ENCODE data around the gene WWC1.

Gene WWC1

DNA sequence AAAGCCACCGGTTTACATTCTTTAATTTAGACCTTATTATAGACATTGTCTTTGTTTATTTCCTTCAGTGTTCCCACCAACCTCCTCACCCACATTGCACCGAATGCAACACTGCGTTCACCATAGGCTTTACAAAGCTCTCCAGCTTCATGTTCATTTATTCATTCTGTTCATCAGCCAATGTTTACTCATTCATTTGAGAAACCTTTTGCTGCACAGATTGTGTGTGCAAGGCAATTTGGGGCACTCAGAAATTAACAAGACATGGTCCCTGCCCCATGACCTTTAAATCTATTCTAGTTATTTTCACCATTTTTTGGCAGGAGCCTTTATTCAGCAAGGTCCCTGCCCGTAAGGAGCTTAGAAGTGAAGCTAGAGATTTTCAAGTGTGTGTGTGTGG, 124.0 kb downstream of the WWC1 start:
- no peak overlapping the region for H3K4me3 Mint-ChIP-seq
- H3K4me1 Mint-ChIP-seq = peaks cover 2% of the 10 kb centered on the region
- H3K9me3 Mint-ChIP-seq = no peaks in the 10 kb centered on the region
- no peaks in the 10 kb centered on the region for H3K36me3 Mint-ChIP-seq
- H3K27ac Mint-ChIP-seq = no peak overlapping the region
- H3K27me3 Mint-ChIP-seq = no peaks in the 10 kb centered on the region

- Mint-ChIP-seq H3K36me3 (no peaks in the 10 kb centered on the region), H3K4me3 (no peak overlapping the region), H3K9me3 (no peaks in the 10 kb centered on the region), H3K27me3 (no peaks in the 10 kb centered on the region), H3K27ac (no peak overlapping the region), H3K4me1 (no peaks in the 10 kb centered on the region)
Observed at GRCh38 chr5:168415971-168416370, 124.5 kb downstream of the WWC1 start.

GRCh38 chr5:168417731-168418429, 126.4 kb downstream of the WWC1 start:
- H3K4me3 Mint-ChIP-seq = no peak overlapping the region
- no peaks in the 10 kb centered on the region for H3K36me3 Mint-ChIP-seq
- no peak overlapping the region for H3K27ac Mint-ChIP-seq
- no peaks in the 10 kb centered on the region for H3K4me1 Mint-ChIP-seq
- H3K9me3 Mint-ChIP-seq = no peaks in the 10 kb centered on the region
- H3K27me3 Mint-ChIP-seq = no peaks in the 10 kb centered on the region

GRCh38 chr5:168420461-168420860, 129.0 kb downstream of the WWC1 start:
- Mint-ChIP-seq H3K36me3 (no peaks in the 10 kb centered on the region), H3K4me1 (no peaks in the 10 kb centered on the region), H3K4me3 (no peak overlapping the region), H3K27ac (no peak overlapping the region), H3K9me3 (no peaks in the 10 kb centered on the region), H3K27me3 (peaks cover 3% of the 10 kb centered on the region)

- no peak overlapping the region for H3K27ac Mint-ChIP-seq
- H3K4me3 Mint-ChIP-seq = no peak overlapping the region
- H3K27me3 Mint-ChIP-seq = peaks cover 3% of the 10 kb centered on the region
- no peaks in the 10 kb centered on the region for H3K9me3 Mint-ChIP-seq
- no peaks in the 10 kb centered on the region for H3K4me1 Mint-ChIP-seq
- H3K36me3 Mint-ChIP-seq = no peaks in the 10 kb centered on the region
Observed at GRCh38 chr5:168422431-168422830, 131.0 kb downstream of the WWC1 start.

DNA sequence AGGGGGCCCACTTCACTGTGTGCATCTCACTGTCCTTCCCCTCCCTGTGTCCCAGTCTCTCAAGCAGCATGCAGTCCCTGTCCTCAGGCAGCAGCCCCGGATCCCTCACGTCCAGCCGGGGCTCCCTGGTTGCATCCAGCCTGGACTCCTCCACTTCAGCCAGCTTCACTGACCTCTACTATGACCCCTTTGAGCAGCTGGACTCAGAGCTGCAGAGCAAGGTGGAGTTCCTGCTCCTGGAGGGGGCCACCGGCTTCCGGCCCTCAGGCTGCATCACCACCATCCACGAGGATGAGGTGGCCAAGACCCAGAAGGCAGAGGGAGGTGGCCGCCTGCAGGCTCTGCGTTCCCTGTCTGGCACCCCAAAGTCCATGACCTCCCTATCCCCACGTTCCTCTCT, 132.0 kb downstream of the WWC1 start:
- H3K27ac Mint-ChIP-seq = no peak overlapping the region

GRCh38 chr5:168423971-168424370, 132.5 kb downstream of the WWC1 start:
- H3K27ac Mint-ChIP-seq = no peak overlapping the region
- no peaks in the 10 kb centered on the region for H3K9me3 Mint-ChIP-seq
- H3K4me1 Mint-ChIP-seq = no peaks in the 10 kb centered on the region
- H3K36me3 Mint-ChIP-seq = no peaks in the 10 kb centered on the region
- peaks cover 3% of the 10 kb centered on the region for H3K27me3 Mint-ChIP-seq
- H3K4me3 Mint-ChIP-seq = no peak overlapping the region

More for the DNA sequence above, 132.0 kb downstream of the WWC1 start:
- Mint-ChIP-seq H3K27me3 (peaks cover 3% of the 10 kb centered on the region), H3K4me3 (no peak overlapping the region), H3K9me3 (no peaks in the 10 kb centered on the region), H3K36me3 (no peaks in the 10 kb centered on the region), H3K4me1 (no peaks in the 10 kb centered on the region)

DNA sequence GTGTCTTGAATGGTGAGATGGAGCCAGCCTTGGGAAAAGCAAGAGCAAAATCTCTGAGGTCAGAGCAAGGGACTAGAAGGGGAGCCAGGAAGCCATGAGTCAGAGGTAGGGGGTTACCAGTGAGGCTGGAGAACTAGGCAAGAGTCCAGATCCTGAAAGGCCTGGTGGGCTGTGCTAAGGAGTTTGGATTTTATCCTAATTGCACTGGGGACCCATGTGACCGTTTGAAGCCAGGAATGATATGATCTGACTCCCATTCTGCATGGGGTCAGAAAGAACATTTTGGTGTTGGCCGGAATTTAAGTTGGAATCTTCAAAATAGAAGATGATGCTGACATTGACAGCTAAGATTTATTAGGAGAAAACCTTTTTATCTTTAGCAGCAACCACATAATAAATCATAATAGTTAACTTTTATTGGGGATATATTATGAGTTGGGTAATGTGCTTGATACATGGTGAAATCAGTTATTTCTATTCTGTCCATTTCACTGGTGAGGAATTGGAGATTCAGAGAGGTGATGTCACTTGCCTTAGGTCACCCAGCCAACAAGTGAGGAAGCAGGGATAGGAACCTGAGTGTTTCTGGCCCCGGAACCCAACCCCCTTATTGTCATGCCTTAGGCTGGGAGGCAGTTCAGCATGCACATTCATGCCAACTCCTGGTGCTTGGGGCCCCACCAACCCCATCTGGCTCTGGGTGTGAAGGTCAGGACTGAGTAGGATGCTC, 133.3 kb downstream of the WWC1 start:
- no peak overlapping the region for H3K4me3 Mint-ChIP-seq
- no peak overlapping the region for H3K27ac Mint-ChIP-seq
- no peaks in the 10 kb centered on the region for H3K36me3 Mint-ChIP-seq
- H3K9me3 Mint-ChIP-seq = no peaks in the 10 kb centered on the region
- no peaks in the 10 kb centered on the region for H3K4me1 Mint-ChIP-seq
- H3K27me3 Mint-ChIP-seq = peaks cover 3% of the 10 kb centered on the region

DNA sequence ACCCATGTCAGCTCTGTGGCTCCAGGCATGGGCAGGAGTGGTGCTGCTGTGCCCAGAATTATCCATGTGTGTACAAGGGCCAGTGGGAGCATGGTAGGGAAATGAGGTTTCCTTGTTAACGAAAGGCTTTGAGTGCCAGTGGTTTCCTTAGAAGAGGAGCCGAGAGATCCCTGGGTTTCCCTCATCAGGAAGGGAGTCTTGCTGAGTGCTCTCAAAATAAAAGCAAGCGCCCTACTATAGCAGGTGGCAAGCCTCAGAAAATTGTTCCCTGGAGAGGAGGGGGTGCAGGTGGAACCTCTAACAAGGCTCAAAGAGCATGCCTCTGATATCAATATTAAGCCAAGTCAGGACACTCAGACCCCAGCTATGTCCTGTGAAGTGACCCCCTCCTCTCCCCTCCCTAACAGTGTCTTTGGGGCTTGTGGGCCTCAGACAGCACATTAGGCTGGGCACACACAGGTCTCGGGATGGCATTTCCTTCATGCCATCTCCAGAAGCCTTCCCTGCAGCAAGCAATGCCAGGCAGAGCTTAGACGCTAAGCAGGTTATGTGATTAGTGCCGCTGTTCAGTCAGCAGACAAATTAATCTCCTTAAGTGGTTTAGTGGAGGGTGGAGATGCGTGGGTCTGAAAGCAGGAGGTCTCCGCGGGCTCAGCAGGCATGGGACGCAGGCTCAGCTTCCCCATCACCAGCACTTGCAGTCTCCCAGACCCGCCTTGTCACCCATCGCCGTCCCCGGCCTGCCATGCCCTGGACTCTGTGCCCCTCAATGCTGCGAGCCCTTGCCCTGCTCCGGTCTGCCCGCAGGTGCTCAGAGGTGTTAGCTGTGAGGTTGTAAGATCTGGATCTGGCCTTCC, 134.8 kb downstream of the WWC1 start:
- no peak overlapping the region for H3K27ac Mint-ChIP-seq
- peaks cover 3% of the 10 kb centered on the region for H3K27me3 Mint-ChIP-seq
- H3K9me3 Mint-ChIP-seq = no peaks in the 10 kb centered on the region
- no peak overlapping the region for H3K4me3 Mint-ChIP-seq
- no peaks in the 10 kb centered on the region for H3K4me1 Mint-ChIP-seq
- no peaks in the 10 kb centered on the region for H3K36me3 Mint-ChIP-seq

DNA sequence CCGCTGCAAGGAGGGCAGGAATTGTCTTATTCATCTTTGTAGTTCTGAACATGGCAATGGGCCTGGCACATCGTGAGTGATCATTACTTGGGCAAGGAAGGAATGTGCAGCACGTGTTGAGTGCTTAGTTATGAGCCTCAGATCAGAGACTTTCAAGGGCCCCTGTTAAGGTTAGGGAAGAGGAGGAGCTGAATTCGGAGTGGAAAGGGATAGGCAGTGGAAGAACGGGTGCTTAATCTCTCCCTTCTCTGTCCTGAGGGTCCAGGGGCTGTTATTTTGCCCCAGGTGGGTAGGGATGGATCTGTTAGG, 135.4 kb downstream of the WWC1 start:
- no peaks in the 10 kb centered on the region for H3K9me3 Mint-ChIP-seq
- H3K4me1 Mint-ChIP-seq = no peaks in the 10 kb centered on the region
- H3K27me3 Mint-ChIP-seq = peaks cover 3% of the 10 kb centered on the region
- H3K27ac Mint-ChIP-seq = no peak overlapping the region
- no peak overlapping the region for H3K4me3 Mint-ChIP-seq
- no peaks in the 10 kb centered on the region for H3K36me3 Mint-ChIP-seq

DNA sequence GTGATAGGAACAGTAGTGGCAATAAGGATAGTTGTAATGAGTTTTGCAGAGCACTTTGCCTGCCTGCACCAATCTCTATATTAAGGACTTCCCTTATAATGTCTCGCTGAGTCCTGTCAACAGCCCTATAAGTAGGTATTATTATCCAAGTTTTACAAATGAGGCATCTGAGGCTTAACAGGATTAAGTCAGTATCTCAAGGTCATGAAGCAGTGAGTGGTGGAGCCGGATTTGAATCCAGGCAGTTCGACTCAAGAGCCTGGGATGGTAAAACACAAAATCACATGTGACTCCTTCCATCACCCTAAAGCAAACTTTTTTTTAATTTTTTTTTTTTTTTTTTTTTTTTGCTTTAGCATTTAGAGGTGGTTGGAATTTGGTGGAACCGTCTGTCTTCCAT, 135.8 kb downstream of the WWC1 start:
- H3K4me3 Mint-ChIP-seq = no peak overlapping the region
- no peaks in the 10 kb centered on the region for H3K36me3 Mint-ChIP-seq

GRCh38 chr5:168428552-168428951, 137.1 kb downstream of the WWC1 start:
- no peaks in the 10 kb centered on the region for H3K4me1 Mint-ChIP-seq
- no peak overlapping the region for H3K4me3 Mint-ChIP-seq
- peaks cover 3% of the 10 kb centered on the region for H3K27me3 Mint-ChIP-seq
- no peaks in the 10 kb centered on the region for H3K36me3 Mint-ChIP-seq
- H3K9me3 Mint-ChIP-seq = no peaks in the 10 kb centered on the region
- H3K27ac Mint-ChIP-seq = no peak overlapping the region

More for the DNA sequence above, 135.8 kb downstream of the WWC1 start:
- Mint-ChIP-seq H3K9me3 (no peaks in the 10 kb centered on the region), H3K27ac (no peak overlapping the region), H3K4me1 (no peaks in the 10 kb centered on the region), H3K27me3 (peaks cover 3% of the 10 kb centered on the region)

DNA sequence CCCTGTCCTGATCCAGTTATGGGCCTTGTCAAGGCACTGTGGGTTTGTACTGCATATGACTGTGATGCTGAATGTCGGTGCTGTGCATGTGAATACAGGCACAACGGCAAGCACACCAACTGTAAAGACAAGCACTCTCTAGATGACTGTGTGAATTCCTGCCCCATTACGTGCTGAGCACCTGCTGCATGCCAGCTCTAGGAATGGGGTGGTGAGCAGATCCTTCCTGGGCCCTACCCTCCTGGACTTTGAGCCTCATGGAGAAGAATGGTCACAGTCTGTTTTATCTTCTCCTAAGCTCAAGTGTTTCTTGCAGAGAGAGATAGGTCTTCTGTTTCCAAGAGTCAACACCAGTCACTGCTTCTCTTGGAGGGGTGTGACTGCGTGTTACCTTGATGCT, 138.9 kb downstream of the WWC1 start:
- H3K27ac Mint-ChIP-seq = no peak overlapping the region

GRCh38 chr5:168432903-168433302, 141.5 kb downstream of the WWC1 start:
- Mint-ChIP-seq H3K9me3 (no peaks in the 10 kb centered on the region), H3K4me1 (no peaks in the 10 kb centered on the region), H3K27me3 (peaks cover 4% of the 10 kb centered on the region), H3K27ac (no peak overlapping the region), H3K36me3 (no peaks in the 10 kb centered on the region), H3K4me3 (no peak overlapping the region)

More for the DNA sequence above, 138.9 kb downstream of the WWC1 start:
- H3K4me1 Mint-ChIP-seq = no peaks in the 10 kb centered on the region
- H3K36me3 Mint-ChIP-seq = no peaks in the 10 kb centered on the region
- H3K4me3 Mint-ChIP-seq = no peak overlapping the region
- H3K9me3 Mint-ChIP-seq = no peaks in the 10 kb centered on the region
- H3K27me3 Mint-ChIP-seq = no peaks in the 10 kb centered on the region

DNA sequence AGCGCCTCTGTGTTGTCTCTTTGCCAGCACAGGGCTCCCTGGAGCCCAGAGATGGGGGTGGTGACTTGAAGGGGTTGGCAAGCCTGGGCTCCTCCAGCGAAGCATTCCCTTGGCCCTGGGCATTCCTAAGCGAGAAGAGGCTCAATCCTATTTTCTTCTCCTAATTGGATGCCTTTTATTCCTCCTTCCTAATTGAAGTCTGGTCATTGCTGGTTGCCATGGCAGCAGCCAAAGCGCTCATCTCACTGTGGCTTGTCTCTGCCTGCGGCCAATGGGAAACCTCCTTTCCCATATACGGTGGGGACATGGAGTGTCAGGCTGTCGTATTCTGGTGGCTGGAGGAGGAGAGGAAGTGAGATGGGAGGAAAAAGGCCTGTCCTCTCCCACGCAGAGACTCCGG, 142.6 kb downstream of the WWC1 start:
- H3K27ac Mint-ChIP-seq = no peak overlapping the region
- peaks cover 4% of the 10 kb centered on the region for H3K27me3 Mint-ChIP-seq
- H3K36me3 Mint-ChIP-seq = no peaks in the 10 kb centered on the region
- H3K4me3 Mint-ChIP-seq = no peak overlapping the region
- no peaks in the 10 kb centered on the region for H3K9me3 Mint-ChIP-seq
- H3K4me1 Mint-ChIP-seq = no peaks in the 10 kb centered on the region

- peaks cover 4% of the 10 kb centered on the region for H3K27me3 Mint-ChIP-seq
Observed at GRCh38 chr5:168434746-168435321, 143.4 kb downstream of the WWC1 start.

More at GRCh38 chr5:168434746-168435321, 143.4 kb downstream of the WWC1 start:
- Mint-ChIP-seq H3K27ac (no peak overlapping the region), H3K9me3 (no peaks in the 10 kb centered on the region), H3K4me1 (no peaks in the 10 kb centered on the region), H3K4me3 (no peak overlapping the region), H3K36me3 (no peaks in the 10 kb centered on the region)
